Naive thymus-derived CD4-positive, alpha-beta T cell (primary cell): ENCODE data around the gene LDB2. TPM values are rescaled to one million over a fixed set of nuclear protein-coding genes. Genes with fewer than 3 reads are reported as not detected.

Experiments
- ATAC-seq: fragments of 150-1000 bp; cut with Tn5 transposase; 2 replicates; pipeline ENCODE4 v1.10.0; 2021; ENCODE audit warnings: mild to moderate bottlenecking, moderate library complexity
- CTCF ChIA-PET: fragments of 350-600 bp; sonication (Branson Sonifier 250); formaldehyde crosslinking; loops from one replicate; lab custom pipeline; 2021; ENCODE audit warnings: antibody characterized with exemption; lab: Charles Lee
- POLR2A ChIA-PET: fragments of 350-600 bp; sonication (Branson Sonifier 250); formaldehyde crosslinking; loops from one replicate; lab custom pipeline; 2021; ENCODE audit warnings: antibody characterized with exemption, inconsistent platforms; lab: Charles Lee
- DNase-seq, 9 donors: peaks; one replicate each; pipeline versions ENCODE4 v3.0.0 to v3.0.0-alpha.2; 2020 to 2022; ENCODE audit warnings: mixed read lengths in 1 of 9
- H3K27ac ChIP-seq: one replicate; pipeline ENCODE4 v1.7.0; 2013; ENCODE audit warnings: mild to moderate bottlenecking, low read depth, low read length, moderate library complexity
- H3K27me3 ChIP-seq, 2 donors: one replicate each; pipeline ENCODE4 v1.7.0; 2013; ENCODE audit warnings: low read length in 2 of 2, mild to moderate bottlenecking in 2 of 2, moderate library complexity in 2 of 2; ENCODE audit not compliant: control insufficient read depth in 2 of 2, insufficient read depth in 2 of 2
- H3K36me3 ChIP-seq, 3 experiments: 1 replicate in 2 of 3; 2 replicates in 1 of 3; pipeline ENCODE4 v1.7.0; 2013; ENCODE audit warnings: low read length in 3 of 3, mild to moderate bottlenecking in 3 of 3, moderate library complexity in 1 of 3; ENCODE audit not compliant: insufficient read depth in 3 of 3, control insufficient read depth in 2 of 3
- H3K4me1 ChIP-seq, 2 donors: one replicate each; pipeline ENCODE4 v1.7.0; 2013; ENCODE audit warnings: low read length in 2 of 2, mild to moderate bottlenecking in 2 of 2, moderate library complexity in 1 of 2; ENCODE audit not compliant: control insufficient read depth in 2 of 2, insufficient read depth in 2 of 2
- H3K4me3 ChIP-seq: 2 replicates; pipeline ENCODE4 v1.7.0; 2013; ENCODE audit warnings: mild to moderate bottlenecking, low read length
- H3K9me3 ChIP-seq, 3 experiments: 1 replicate in 2 of 3; 2 replicates in 1 of 3; pipeline ENCODE4 v1.7.0; 2013; ENCODE audit warnings: low read length in 3 of 3; ENCODE audit not compliant: control insufficient read depth in 2 of 3
- H3K27ac Mint-ChIP-seq, 9 donors: one replicate each; pipeline ENCODE4 v1.8.0; 2020 to 2022; ENCODE audit warnings: mixed read lengths in 9 of 9, mild to moderate bottlenecking in 8 of 9, moderate library complexity in 5 of 9, inconsistent platforms in 2 of 9
- H3K27me3 Mint-ChIP-seq, 5 donors: one replicate each; pipeline ENCODE4 v1.8.0; 2021 to 2022; ENCODE audit warnings: mixed read lengths in 5 of 5, mild to moderate bottlenecking in 1 of 5
- H3K36me3 Mint-ChIP-seq, 5 donors: one replicate each; pipeline ENCODE4 v1.8.0; 2020 to 2022; ENCODE audit warnings: mixed read lengths in 5 of 5, mild to moderate bottlenecking in 3 of 5, inconsistent platforms in 1 of 5
- H3K4me1 Mint-ChIP-seq, 7 donors: one replicate each; pipeline ENCODE4 v1.8.0; 2020 to 2022; ENCODE audit warnings: mixed read lengths in 7 of 7, mild to moderate bottlenecking in 3 of 7, inconsistent platforms in 1 of 7
- H3K4me3 Mint-ChIP-seq, 10 donors: one replicate each; pipeline ENCODE4 v1.8.0; 2020 to 2022; ENCODE audit warnings: mild to moderate bottlenecking in 10 of 10, mixed read lengths in 10 of 10, moderate library complexity in 6 of 10, inconsistent platforms in 2 of 10
- H3K9me3 Mint-ChIP-seq, 11 donors: one replicate each; pipeline ENCODE4 v1.8.0; 2020 to 2022; ENCODE audit warnings: mixed read lengths in 11 of 11, mild to moderate bottlenecking in 4 of 11, inconsistent platforms in 1 of 11, moderate library complexity in 1 of 11
- intact Hi-C, 2 donors: fragments of 100-400 bp; cut with micrococcal nuclease; formaldehyde crosslinking; loops; one replicate each; pipeline ENCODE4 v1.15.1; 2023
- polyA plus RNA-seq, 2 donors: library from polyadenylated mRNA; unstranded; fragments of 300-500 nt; fragmentation: Illumina TruSeq; gene quantifications; one replicate each; pipeline ENCODE4 v1.2.3, GENCODE V29; 2021
- total RNA-seq, 6 experiments: library from RNA in 5 of 6; stranded (reverse) in 5 of 6; gene quantifications; 1 replicate in 5 of 6; 2 replicates in 1 of 6; pipeline ENCODE4 v1.2.3 and lab custom pipeline; 2021 to 2026

Gene LDB2
- total and polyA plus RNA-seq, 7 experiments from 2014 or later, result 0.29 to 1.5 TPM; not detected in 5

GRCh38 chr4:16804581-16804980 is 93.9 kb downstream of the LDB2 start:
- intact Hi-C loops, result no loop called here
- ChIA-PET POLR2A (no interaction called here), CTCF (no interaction called here)
- H3K27me3 Mint-ChIP-seq, result peaks cover 0 to 12% (median 5%) of the 10 kb centered on the region in 5 donors
- no peaks in the 10 kb centered on the region for H3K36me3 ChIP-seq
- no peak overlapping the region for H3K4me3 Mint-ChIP-seq
- peaks cover 0 to 8% (median 1%) of the 10 kb centered on the region in 11 donors for H3K9me3 Mint-ChIP-seq
- H3K36me3 Mint-ChIP-seq, result peaks cover 0 to 3% (median 0%) of the 10 kb centered on the region in 5 donors
- no peak overlapping the region for H3K27ac Mint-ChIP-seq
- ATAC-seq, result no peak
- no peak overlapping the region for H3K27ac ChIP-seq
- H3K4me3 ChIP-seq, result no peak overlapping the region
- H3K4me1 Mint-ChIP-seq, result peaks cover 0 to 1% (median 0%) of the 10 kb centered on the region in 7 donors
- no peak for DNase-seq
- H3K4me1 ChIP-seq, result no peaks in the 10 kb centered on the region
- no peaks in the 10 kb centered on the region for H3K9me3 ChIP-seq
- H3K27me3 ChIP-seq, result no peaks in the 10 kb centered on the region

GRCh38 chr4:16802044-16802443 is 96.4 kb downstream of the LDB2 start:
- H3K9me3 ChIP-seq, result no peaks in the 10 kb centered on the region
- CTCF ChIA-PET, result no interaction called here
- Mint-ChIP-seq H3K36me3 (peaks cover 0 to 3% (median 0%) of the 10 kb centered on the region in 5 donors), H3K4me1 (peaks cover 0 to 1% (median 0%) of the 10 kb centered on the region in 7 donors), H3K27me3 (peaks cover 0 to 4% (median 0%) of the 10 kb centered on the region in 5 donors), H3K27ac (no peak overlapping the region), H3K9me3 (peaks cover 0 to 5% (median 0%) of the 10 kb centered on the region in 11 donors), H3K4me3 (no peak overlapping the region)
- ATAC-seq (no peak), DNase-seq (no peak)
- no peak overlapping the region for H3K27ac ChIP-seq
- no peaks in the 10 kb centered on the region for H3K27me3 ChIP-seq
- POLR2A ChIA-PET, result no interaction called here
- no peak overlapping the region for H3K4me3 ChIP-seq
- H3K36me3 ChIP-seq, result no peaks in the 10 kb centered on the region
- no peaks in the 10 kb centered on the region for H3K4me1 ChIP-seq
- intact Hi-C loops, result no loop called here

- no peaks in the 10 kb centered on the region for H3K9me3 ChIP-seq
- intact Hi-C loops, result no loop called here
- ChIA-PET POLR2A (no interaction called here), CTCF (no interaction called here)
- ATAC-seq (no peak), DNase-seq (no peak)
- no peaks in the 10 kb centered on the region for H3K36me3 ChIP-seq
- H3K27me3 Mint-ChIP-seq, result peaks cover 0 to 5% (median 0%) of the 10 kb centered on the region in 5 donors
- peaks cover 0 to 1% (median 0%) of the 10 kb centered on the region in 7 donors for H3K4me1 Mint-ChIP-seq
- H3K27me3 ChIP-seq, result no peaks in the 10 kb centered on the region
- H3K27ac Mint-ChIP-seq, result no peak overlapping the region
- H3K27ac ChIP-seq, result no peak overlapping the region
- H3K4me3 Mint-ChIP-seq, result no peak overlapping the region
- H3K36me3 Mint-ChIP-seq, result peaks cover 0 to 3% (median 0%) of the 10 kb centered on the region in 5 donors
- H3K4me3 ChIP-seq, result no peak overlapping the region
- H3K9me3 Mint-ChIP-seq, result peaks cover 0 to 5% (median 0%) of the 10 kb centered on the region in 11 donors
- H3K4me1 ChIP-seq, result no peaks in the 10 kb centered on the region
Measured at GRCh38 chr4:16801356-16801755, 97.1 kb downstream of the LDB2 start.

- ChIA-PET CTCF (interaction anchor here (0.6 kb wide), 1 partner anchor 98 kb away, joined by 3 read pairs; no protein-coding TSS in a partner anchor), POLR2A (no interaction called here)
- no peaks in the 10 kb centered on the region for H3K9me3 ChIP-seq
- H3K27ac Mint-ChIP-seq, result no peak overlapping the region
- H3K36me3 ChIP-seq, result no peaks in the 10 kb centered on the region
- H3K36me3 Mint-ChIP-seq, result no peaks in the 10 kb centered on the region
- peaks cover 0 to 4% (median 0%) of the 10 kb centered on the region in 7 donors for H3K4me1 Mint-ChIP-seq
- DNase-seq (peak in 5 of 9 donors; percentile 3 to 32 (median 16)), ATAC-seq (no peak)
- no peak overlapping the region for H3K4me3 Mint-ChIP-seq
- peaks cover 0 to 9% (median 5%) of the 10 kb centered on the region in 5 donors for H3K27me3 Mint-ChIP-seq
- intact Hi-C loops, result loop anchor here (1.0 to 2.0 kb wide), 3 partner anchors 121 to 652 kb away; no protein-coding TSS in a partner anchor
- H3K4me1 ChIP-seq, result no peaks in the 10 kb centered on the region
- no peaks in the 10 kb centered on the region for H3K27me3 ChIP-seq
- no peak overlapping the region for H3K4me3 ChIP-seq
- no peak overlapping the region for H3K27ac ChIP-seq
- H3K9me3 Mint-ChIP-seq, result peaks cover 0 to 5% (median 0%) of the 10 kb centered on the region in 11 donors
Measured at GRCh38 chr4:16794816-16795445, 103.5 kb downstream of the LDB2 start.

GRCh38 chr4:16791460-16791859 is 107.0 kb downstream of the LDB2 start:
- Histone ChIP-seq H3K4me3 (no peak overlapping the region), H3K9me3 (no peaks in the 10 kb centered on the region), H3K27ac (no peak overlapping the region), H3K36me3 (no peaks in the 10 kb centered on the region), H3K27me3 (no peaks in the 10 kb centered on the region), H3K4me1 (no peaks in the 10 kb centered on the region)
- no peak for ATAC-seq
- peaks cover 0 to 5% (median 0%) of the 10 kb centered on the region in 11 donors for H3K9me3 Mint-ChIP-seq
- H3K27ac Mint-ChIP-seq, result no peak overlapping the region
- no peak for DNase-seq
- peaks cover 0 to 14% (median 6%) of the 10 kb centered on the region in 5 donors for H3K27me3 Mint-ChIP-seq
- H3K36me3 Mint-ChIP-seq, result no peaks in the 10 kb centered on the region
- ChIA-PET POLR2A (no interaction called here), CTCF (no interaction called here)
- peaks cover 0 to 6% (median 0%) of the 10 kb centered on the region in 7 donors for H3K4me1 Mint-ChIP-seq
- intact Hi-C loops, result no loop called here
- no peak overlapping the region for H3K4me3 Mint-ChIP-seq

GRCh38 chr4:16790508-16790907 is 107.9 kb downstream of the LDB2 start:
- intact Hi-C loops, result no loop called here

GRCh38 chr4:16788868-16789267 is 109.6 kb downstream of the LDB2 start:
- ChIA-PET POLR2A (no interaction called here), CTCF (no interaction called here)
- Mint-ChIP-seq H3K4me1 (peaks cover 0 to 2% (median 0%) of the 10 kb centered on the region in 7 donors), H3K9me3 (no peaks in the 10 kb centered on the region), H3K4me3 (no peak overlapping the region), H3K27me3 (peaks cover 0 to 9% (median 4%) of the 10 kb centered on the region in 5 donors), H3K36me3 (no peaks in the 10 kb centered on the region), H3K27ac (no peak overlapping the region)
- Histone ChIP-seq H3K27ac (no peak overlapping the region), H3K4me3 (no peak overlapping the region), H3K36me3 (no peaks in the 10 kb centered on the region), H3K4me1 (no peaks in the 10 kb centered on the region), H3K27me3 (no peaks in the 10 kb centered on the region), H3K9me3 (no peaks in the 10 kb centered on the region)
- intact Hi-C loops, result no loop called here
- DNase-seq, result no peak
- ATAC-seq, result no peak

More at GRCh38 chr4:16790508-16790907, 107.9 kb downstream of the LDB2 start:
- no peak overlapping the region for H3K27ac ChIP-seq
- ATAC-seq (no peak), DNase-seq (no peak)
- POLR2A ChIA-PET, result no interaction called here
- H3K4me1 Mint-ChIP-seq, result peaks cover 0 to 6% (median 0%) of the 10 kb centered on the region in 7 donors
- no peak overlapping the region for H3K27ac Mint-ChIP-seq
- peaks cover 0 to 3% (median 0%) of the 10 kb centered on the region in 11 donors for H3K9me3 Mint-ChIP-seq
- no peaks in the 10 kb centered on the region for H3K9me3 ChIP-seq
- H3K4me3 ChIP-seq, result no peak overlapping the region
- no peaks in the 10 kb centered on the region for H3K4me1 ChIP-seq
- H3K27me3 ChIP-seq, result no peaks in the 10 kb centered on the region
- no peaks in the 10 kb centered on the region for H3K36me3 Mint-ChIP-seq
- CTCF ChIA-PET, result no interaction called here
- H3K27me3 Mint-ChIP-seq, result peaks cover 0 to 14% (median 4%) of the 10 kb centered on the region in 5 donors
- no peak overlapping the region for H3K4me3 Mint-ChIP-seq
- H3K36me3 ChIP-seq, result no peaks in the 10 kb centered on the region
